Measurements from ENCODE around the gene ITPK1. TPM values are rescaled to one million over a fixed set of nuclear protein-coding genes. Genes with fewer than 3 reads are reported as not detected.
A peak's percentile ranks its signal among the peaks of the same experiment; 100 is the strongest.

ITPK1 gene
- total RNA-seq, 1 donor from 2014 or later = 112 TPM

GRCh38 chr14:93045965-93046704 is 69.6 kb downstream of the ITPK1 start:
- Histone ChIP-seq H3K4me1 (peaks cover 100% of the 10 kb centered on the region), H3K9me3 (replicated peaks) (no peaks in the 10 kb centered on the region), H3K27ac (replicated peaks) (peak overlapping the region; percentile 94), H3K4me3 (no peak overlapping the region), H3K36me3 (no peaks in the 10 kb centered on the region), H3K27me3 (ENCODE audit: low read depth) (no peaks in the 10 kb centered on the region)
- TF ChIP-seq CTCF (IDR thresholded peaks at IDR 0.05; ENCODE audit: borderline replicate concordance) = no peak
- intact Hi-C loops (cut with micrococcal nuclease) = no loop called here
- no peak for DNase-seq

- Histone ChIP-seq H3K4me3 (no peak overlapping the region), H3K27me3 (ENCODE audit: low read depth) (no peaks in the 10 kb centered on the region), H3K36me3 (no peaks in the 10 kb centered on the region), H3K27ac (replicated peaks) (peak overlapping the region; percentile 94), H3K4me1 (peaks cover 100% of the 10 kb centered on the region), H3K9me3 (replicated peaks) (no peaks in the 10 kb centered on the region)
- no peak for DNase-seq
- TF ChIP-seq CTCF (IDR thresholded peaks at IDR 0.05; ENCODE audit: borderline replicate concordance) = no peak
- intact Hi-C loops (cut with micrococcal nuclease) = no loop called here
These were observed 70.5 kb downstream of the ITPK1 start for GRCh38 chr14:93045211-93045674.

GRCh38 chr14:93044556-93044955 is 71.2 kb downstream of the ITPK1 start:
- peak overlapping the region; percentile 94 for H3K27ac ChIP-seq (replicated peaks)
- H3K27me3 ChIP-seq (ENCODE audit: low read depth) = no peaks in the 10 kb centered on the region
- H3K4me1 ChIP-seq = peaks cover 100% of the 10 kb centered on the region
- no peak for DNase-seq
- intact Hi-C loops (cut with micrococcal nuclease) = no loop called here
- H3K4me3 ChIP-seq = no peak overlapping the region
- no peak for TF ChIP-seq CTCF (IDR thresholded peaks at IDR 0.05; ENCODE audit: borderline replicate concordance)
- H3K9me3 ChIP-seq (replicated peaks) = no peaks in the 10 kb centered on the region
- no peaks in the 10 kb centered on the region for H3K36me3 ChIP-seq

GRCh38 chr14:93044121-93044520 is 71.6 kb downstream of the ITPK1 start:
- Histone ChIP-seq H3K4me3 (no peak overlapping the region), H3K36me3 (no peaks in the 10 kb centered on the region), H3K4me1 (peaks cover 100% of the 10 kb centered on the region), H3K27me3 (ENCODE audit: low read depth) (no peaks in the 10 kb centered on the region), H3K9me3 (replicated peaks) (no peaks in the 10 kb centered on the region), H3K27ac (replicated peaks) (peak overlapping the region; percentile 94)
- DNase-seq = no peak
- intact Hi-C loops (cut with micrococcal nuclease) = no loop called here
- TF ChIP-seq CTCF (IDR thresholded peaks at IDR 0.05; ENCODE audit: borderline replicate concordance) = no peak

GRCh38 chr14:93042968-93043940 is 72.5 kb downstream of the ITPK1 start:
- Histone ChIP-seq H3K4me3 (no peak overlapping the region), H3K9me3 (replicated peaks) (no peaks in the 10 kb centered on the region), H3K36me3 (no peaks in the 10 kb centered on the region), H3K27me3 (ENCODE audit: low read depth) (no peaks in the 10 kb centered on the region), H3K4me1 (peaks cover 100% of the 10 kb centered on the region), H3K27ac (replicated peaks) (peak overlapping the region; percentile 94)
- DNase-seq = peak; percentile 76
- intact Hi-C loops (cut with micrococcal nuclease) = no loop called here
- no peak for TF ChIP-seq CTCF (IDR thresholded peaks at IDR 0.05; ENCODE audit: borderline replicate concordance)
